ENCODE measurements around the gene SLC7A7. TPM values are rescaled to one million over a fixed set of nuclear protein-coding genes. Genes with fewer than 3 reads are reported as not detected.

The SLC7A7 gene
- total and polyA plus RNA-seq, 2 of the 13 experiments (the other 11 are each of a cell fraction or from before 2014, with no cell fraction given), result 0.13 to 0.63 TPM

DNA sequence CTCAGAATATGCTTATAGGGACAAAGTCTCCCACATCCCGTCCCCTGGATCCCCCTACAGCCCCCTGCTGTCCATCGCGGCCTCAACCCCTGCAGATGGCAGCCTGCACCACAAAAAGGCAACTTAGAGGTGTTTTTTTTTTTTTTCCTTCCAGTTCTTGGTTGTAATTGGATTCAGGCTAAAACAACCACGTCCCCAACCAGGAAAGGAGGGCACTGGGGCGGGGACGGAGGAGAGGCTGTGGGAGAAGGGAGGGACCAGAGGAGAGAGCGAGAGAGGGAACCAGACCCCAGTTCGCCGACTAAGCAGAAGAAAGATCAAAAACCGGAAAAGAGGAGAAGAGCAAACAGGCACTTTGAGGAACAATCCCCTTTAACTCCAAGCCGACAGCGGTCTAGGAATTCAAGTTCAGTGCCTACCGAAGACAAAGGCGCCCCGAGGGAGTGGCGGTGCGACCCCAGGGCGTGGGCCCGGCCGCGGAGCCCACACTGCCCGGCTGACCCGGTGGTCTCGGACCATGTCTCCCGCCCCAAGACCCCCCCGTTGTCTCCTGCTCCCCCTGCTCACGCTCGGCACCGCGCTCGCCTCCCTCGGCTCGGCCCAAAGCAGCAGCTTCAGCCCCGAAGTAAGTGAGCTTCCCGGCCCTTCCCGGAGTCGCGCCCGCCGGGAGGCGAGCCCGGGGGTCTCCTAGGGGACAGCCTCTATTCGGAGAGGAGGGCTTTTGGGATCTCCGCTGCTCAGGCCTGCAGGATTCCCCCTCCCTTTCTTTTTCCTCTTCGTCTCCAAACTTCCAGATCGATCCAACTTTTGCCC is 21.3 kb upstream of the SLC7A7 start, which contains the start of gene MMP14 (continued):
- TF ChIP-seq, protein P1, sequence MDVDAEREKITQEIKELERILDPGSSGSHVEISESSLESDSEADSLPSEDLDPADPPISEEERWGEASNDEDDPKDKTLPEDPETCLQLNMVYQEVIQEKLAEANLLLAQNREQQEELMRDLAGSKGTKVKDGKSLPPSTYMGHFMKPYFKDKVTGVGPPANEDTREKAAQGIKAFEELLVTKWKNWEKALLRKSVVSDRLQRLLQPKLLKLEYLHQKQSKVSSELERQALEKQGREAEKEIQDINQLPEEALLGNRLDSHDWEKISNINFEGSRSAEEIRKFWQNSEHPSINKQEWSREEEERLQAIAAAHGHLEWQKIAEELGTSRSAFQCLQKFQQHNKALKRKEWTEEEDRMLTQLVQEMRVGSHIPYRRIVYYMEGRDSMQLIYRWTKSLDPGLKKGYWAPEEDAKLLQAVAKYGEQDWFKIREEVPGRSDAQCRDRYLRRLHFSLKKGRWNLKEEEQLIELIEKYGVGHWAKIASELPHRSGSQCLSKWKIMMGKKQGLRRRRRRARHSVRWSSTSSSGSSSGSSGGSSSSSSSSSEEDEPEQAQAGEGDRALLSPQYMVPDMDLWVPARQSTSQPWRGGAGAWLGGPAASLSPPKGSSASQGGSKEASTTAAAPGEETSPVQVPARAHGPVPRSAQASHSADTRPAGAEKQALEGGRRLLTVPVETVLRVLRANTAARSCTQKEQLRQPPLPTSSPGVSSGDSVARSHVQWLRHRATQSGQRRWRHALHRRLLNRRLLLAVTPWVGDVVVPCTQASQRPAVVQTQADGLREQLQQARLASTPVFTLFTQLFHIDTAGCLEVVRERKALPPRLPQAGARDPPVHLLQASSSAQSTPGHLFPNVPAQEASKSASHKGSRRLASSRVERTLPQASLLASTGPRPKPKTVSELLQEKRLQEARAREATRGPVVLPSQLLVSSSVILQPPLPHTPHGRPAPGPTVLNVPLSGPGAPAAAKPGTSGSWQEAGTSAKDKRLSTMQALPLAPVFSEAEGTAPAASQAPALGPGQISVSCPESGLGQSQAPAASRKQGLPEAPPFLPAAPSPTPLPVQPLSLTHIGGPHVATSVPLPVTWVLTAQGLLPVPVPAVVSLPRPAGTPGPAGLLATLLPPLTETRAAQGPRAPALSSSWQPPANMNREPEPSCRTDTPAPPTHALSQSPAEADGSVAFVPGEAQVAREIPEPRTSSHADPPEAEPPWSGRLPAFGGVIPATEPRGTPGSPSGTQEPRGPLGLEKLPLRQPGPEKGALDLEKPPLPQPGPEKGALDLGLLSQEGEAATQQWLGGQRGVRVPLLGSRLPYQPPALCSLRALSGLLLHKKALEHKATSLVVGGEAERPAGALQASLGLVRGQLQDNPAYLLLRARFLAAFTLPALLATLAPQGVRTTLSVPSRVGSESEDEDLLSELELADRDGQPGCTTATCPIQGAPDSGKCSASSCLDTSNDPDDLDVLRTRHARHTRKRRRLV (CRISPR knock-in tag; IDR thresholded peaks at IDR 0.05), result no peak
- TF ChIP-seq, protein P2, sequence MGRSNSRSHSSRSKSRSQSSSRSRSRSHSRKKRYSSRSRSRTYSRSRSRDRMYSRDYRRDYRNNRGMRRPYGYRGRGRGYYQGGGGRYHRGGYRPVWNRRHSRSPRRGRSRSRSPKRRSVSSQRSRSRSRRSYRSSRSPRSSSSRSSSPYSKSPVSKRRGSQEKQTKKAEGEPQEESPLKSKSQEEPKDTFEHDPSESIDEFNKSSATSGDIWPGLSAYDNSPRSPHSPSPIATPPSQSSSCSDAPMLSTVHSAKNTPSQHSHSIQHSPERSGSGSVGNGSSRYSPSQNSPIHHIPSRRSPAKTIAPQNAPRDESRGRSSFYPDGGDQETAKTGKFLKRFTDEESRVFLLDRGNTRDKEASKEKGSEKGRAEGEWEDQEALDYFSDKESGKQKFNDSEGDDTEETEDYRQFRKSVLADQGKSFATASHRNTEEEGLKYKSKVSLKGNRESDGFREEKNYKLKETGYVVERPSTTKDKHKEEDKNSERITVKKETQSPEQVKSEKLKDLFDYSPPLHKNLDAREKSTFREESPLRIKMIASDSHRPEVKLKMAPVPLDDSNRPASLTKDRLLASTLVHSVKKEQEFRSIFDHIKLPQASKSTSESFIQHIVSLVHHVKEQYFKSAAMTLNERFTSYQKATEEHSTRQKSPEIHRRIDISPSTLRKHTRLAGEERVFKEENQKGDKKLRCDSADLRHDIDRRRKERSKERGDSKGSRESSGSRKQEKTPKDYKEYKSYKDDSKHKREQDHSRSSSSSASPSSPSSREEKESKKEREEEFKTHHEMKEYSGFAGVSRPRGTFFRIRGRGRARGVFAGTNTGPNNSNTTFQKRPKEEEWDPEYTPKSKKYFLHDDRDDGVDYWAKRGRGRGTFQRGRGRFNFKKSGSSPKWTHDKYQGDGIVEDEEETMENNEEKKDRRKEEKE (IDR thresholded peaks at IDR 0.05), result no peak
- TF ChIP-seq ZNF232 (CRISPR knock-in tag; IDR thresholded peaks at IDR 0.05; ENCODE audit: borderline replicate concordance) (no peak), NCOA5 (CRISPR knock-in tag; IDR thresholded peaks at IDR 0.05) (0 out of 2 replicates have a peak, but pooled peaks have one; percentile 22), RFXAP (CRISPR knock-in tag; IDR thresholded peaks at IDR 0.05; ENCODE audit: borderline replicate concordance) (peak; percentile 70; the same call in 1 of the 2 replicates), MYNN (CRISPR knock-in tag; IDR thresholded peaks at IDR 0.05; ENCODE audit: low read depth) (no peak), ZNF546 (CRISPR knock-in tag; conservative IDR thresholded peaks at IDR 0.05) (no peak; the same call in 1 of the 2 replicates), SRSF9 (IDR thresholded peaks at IDR 0.05; ENCODE audit: borderline replicate concordance, insufficient read depth, low read depth, low read length, poor library complexity, severe bottlenecking) (no peak), ZNF781 (CRISPR knock-in tag; IDR thresholded peaks at IDR 0.05; ENCODE audit: borderline replicate concordance, not compliant biosample characterization) (no peak), CEBPB (IDR thresholded peaks at IDR 0.05; ENCODE audit: borderline replicate concordance, low read depth, low read length) (no peak), FOXO1 (CRISPR knock-in tag; IDR thresholded peaks at IDR 0.05) (no peak), ZMAT3 (CRISPR knock-in tag; conservative IDR thresholded peaks at IDR 0.05) (no peak), ZSCAN25 (CRISPR knock-in tag; IDR thresholded peaks at IDR 0.05) (0 out of 2 replicates have a peak, but pooled peaks have one; percentile 18), DNMT3B (CRISPR knock-in tag; conservative IDR thresholded peaks at IDR 0.05) (no peak)
- TF ChIP-seq, protein P3, sequence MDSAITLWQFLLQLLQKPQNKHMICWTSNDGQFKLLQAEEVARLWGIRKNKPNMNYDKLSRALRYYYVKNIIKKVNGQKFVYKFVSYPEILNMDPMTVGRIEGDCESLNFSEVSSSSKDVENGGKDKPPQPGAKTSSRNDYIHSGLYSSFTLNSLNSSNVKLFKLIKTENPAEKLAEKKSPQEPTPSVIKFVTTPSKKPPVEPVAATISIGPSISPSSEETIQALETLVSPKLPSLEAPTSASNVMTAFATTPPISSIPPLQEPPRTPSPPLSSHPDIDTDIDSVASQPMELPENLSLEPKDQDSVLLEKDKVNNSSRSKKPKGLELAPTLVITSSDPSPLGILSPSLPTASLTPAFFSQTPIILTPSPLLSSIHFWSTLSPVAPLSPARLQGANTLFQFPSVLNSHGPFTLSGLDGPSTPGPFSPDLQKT (CRISPR knock-in tag; IDR thresholded peaks at IDR 0.05; ENCODE audit: borderline replicate concordance), result no peak
- TF ChIP-seq, protein P4, sequence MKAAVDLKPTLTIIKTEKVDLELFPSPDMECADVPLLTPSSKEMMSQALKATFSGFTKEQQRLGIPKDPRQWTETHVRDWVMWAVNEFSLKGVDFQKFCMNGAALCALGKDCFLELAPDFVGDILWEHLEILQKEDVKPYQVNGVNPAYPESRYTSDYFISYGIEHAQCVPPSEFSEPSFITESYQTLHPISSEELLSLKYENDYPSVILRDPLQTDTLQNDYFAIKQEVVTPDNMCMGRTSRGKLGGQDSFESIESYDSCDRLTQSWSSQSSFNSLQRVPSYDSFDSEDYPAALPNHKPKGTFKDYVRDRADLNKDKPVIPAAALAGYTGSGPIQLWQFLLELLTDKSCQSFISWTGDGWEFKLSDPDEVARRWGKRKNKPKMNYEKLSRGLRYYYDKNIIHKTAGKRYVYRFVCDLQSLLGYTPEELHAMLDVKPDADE (CRISPR knock-in tag; IDR thresholded peaks at IDR 0.05), result no peak

All from HepG2 (cell line).